HG02678 (cell line): Measurements from ENCODE around the gene CGNL1.

Experiments used
- ATAC-seq: cut with Tn5 transposase; IDR thresholded peaks from one replicate; pipeline ENCODE4 v1.9.1; 2021; ENCODE audit warnings: mild to moderate bottlenecking, moderate library complexity; ENCODE audit not compliant: unreplicated experiment

The CGNL1 gene

DNA sequence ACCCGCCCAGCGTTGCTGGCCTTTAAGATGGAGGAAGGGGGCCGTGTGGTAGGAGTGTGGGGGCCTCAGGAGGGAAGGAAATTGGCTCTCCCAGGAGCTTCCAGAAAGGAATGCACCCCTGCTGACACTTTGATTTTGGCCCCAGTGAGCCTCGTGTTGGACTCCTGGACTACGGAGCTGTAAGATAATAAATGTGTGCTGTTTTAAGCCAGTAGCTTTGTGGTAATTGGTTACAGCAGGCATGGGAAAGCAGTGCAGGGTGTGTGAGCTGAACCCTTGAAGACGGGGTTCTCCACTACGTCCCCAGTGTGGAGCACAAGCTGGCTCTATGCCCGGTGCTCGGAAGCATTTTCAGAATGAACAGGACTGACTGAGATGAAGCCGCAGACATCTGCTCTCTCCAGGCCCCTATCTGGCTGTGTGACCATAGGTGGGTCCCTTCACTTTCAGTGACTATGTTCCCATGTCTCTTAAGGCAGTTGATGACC is 22.9 kb upstream of the CGNL1 start:
- ATAC-seq, result no peak

DNA sequence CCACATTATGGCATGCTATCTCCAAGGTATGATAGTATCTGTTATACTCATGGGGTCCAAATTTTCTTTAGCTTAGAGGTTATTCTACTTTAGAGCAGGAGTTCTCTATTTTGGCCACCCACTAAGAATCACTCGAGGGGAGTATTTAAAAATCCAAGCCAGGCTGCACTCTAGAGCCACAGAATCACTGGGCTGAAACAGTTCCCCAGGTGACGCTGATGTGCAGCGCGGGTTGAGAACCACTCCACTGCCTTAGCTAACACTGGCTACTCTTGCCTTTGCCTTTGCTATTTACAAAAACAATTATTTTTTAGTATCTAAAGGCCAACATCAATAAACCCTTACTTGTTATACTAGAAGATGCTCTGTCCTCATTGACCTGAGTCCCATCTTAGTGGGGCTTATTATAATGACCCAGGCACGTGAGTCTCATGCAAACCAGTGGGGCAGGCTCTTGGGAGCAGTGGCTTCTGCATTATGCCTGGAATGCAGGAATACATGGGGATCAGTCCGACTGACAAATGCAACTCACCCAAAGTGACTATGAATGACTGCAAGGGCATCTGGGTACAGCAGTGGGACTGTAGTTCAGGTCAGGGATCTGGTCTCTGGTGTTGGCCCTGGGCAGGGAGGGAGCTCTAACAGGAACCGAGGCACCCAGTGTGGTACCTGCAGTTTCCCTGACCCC is 21.7 kb upstream of the CGNL1 start:
- ATAC-seq, result no peak

- no peak for ATAC-seq
Observed at GRCh38 chr15:57355259-57355658, 21.0 kb upstream of the CGNL1 start.

DNA sequence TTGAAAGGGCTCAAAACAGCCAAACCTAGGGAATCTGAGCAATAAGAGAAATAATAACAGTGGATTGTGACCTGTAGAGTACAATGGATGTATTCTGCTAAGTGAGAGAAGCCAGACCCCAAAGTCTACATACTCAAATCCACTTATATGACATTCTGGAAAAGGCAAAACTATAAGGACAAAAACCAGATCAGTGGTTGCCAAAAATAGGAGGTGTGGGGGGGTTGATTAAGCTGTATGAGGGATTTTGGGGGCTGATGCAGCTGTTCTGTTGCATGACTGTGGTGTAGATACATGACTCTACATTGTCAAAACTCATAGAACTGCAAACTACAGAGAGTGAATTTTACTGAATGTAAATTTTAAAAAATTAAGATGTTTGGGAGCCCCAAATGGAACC is 20.1 kb upstream of the CGNL1 start:
- ATAC-seq, result no peak

DNA sequence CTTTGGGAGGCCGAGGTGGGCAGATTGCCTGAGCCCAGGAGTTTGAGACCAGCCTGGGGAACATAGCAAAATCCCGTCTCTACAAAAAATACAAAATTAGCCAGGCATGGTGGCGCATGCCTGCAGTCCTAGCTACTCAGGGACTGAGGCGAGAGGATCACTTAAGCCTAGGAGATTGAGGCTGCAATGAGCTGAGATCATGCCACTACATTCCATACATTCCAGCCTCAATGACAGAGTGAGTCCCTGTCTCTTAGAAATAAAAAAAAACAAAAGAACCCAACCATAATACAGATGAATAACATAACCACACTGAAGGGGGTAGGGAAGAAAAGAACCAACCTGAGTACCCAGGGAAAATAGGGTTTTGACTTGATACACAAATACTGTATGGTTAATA is 19.7 kb upstream of the CGNL1 start:
- no peak for ATAC-seq

DNA sequence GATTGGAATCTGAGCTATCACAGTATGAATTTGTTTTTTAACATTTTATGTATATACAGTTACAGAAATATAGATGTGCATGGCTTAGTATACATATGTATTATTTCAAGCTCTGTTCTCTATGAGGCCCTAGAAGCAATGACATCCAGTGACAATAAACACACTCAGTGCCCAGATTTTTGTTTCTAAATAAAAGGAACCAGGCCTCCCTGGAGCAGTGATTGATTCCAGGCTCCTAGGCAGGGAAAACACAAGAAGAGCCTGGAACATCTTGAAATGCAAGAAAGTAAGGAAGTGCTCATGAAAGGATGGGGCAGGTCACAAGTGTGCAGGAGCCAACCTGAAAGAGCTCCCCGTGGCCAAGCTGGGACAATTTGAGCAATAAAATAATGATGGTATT is 18.5 kb upstream of the CGNL1 start:
- ATAC-seq, result no peak

GRCh38 chr15:57358571-57358970 is 17.7 kb upstream of the CGNL1 start:
- ATAC-seq, result no peak

DNA sequence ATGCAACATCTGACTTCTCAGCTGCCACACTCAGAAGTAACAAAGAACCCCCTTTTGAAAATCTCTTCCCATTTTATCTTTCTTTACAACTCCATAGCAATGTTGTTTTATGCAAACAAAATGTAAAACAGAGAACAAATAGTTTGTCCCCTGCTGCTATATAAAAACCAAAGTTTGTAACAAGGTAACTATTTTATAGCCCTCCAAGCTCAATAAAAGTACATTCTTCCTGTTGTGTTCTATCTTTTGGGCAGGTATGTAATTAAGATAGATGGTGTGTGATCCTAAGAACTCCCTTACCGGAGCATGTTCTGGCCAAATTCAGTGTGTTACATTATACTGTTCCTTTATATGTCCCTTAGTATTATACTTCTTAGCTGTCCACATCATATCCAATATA is 12.6 kb upstream of the CGNL1 start:
- ATAC-seq, result no peak

DNA sequence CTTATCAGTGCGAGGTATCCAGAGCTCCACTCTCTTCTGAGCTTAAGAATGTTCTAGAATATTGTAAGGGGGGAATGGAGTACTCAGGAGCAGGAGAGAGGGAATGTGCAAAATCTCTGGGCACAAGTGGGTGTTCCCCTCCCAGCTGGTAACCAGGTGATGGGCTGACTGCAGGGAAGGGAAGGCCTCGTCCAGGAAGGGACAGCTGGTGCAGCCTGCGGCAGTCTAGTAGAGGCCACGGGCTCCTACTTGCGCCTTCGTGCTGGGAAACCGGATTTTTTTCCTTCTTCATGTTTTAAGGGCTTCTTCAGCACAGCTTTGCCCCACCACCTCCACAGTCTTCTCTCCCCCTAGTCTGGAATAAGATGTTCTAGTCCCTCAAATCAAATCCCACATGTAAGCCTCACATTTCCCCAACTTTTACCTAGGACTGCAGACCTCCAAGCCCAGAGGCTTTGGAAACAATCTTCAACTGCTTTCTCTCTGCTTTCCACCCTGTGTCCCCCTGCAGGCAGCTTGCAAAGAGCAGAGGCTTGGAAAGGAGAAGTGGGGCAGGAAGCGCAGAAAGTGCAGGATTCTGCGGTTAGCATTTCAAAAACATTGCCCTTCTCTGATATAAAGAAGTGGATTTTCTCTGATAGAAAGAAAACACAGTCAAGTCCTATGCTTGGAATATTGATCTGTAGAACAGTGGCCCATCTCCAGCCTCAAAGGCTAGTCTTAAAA is 11.9 kb upstream of the CGNL1 start:
- ATAC-seq, result no peak

DNA sequence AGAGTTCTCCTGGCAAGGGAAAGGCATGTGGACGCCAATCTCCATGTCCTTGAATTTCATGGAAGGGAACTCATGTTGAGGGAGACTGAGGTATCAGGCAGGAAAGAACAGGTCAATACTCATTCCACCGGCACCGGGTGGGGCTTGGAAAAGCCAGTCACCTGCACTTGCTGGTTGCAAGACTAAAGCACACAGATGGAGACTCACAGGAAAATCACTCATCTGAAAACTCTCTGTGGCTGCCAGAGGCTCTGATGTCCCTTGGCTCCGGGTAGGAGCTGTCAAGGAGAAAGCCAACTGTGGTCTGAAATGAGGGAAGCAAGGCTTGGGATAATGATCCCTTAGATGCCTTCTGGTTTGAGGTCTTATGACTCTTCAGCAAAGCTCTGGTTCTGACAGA is 8.7 kb upstream of the CGNL1 start:
- ATAC-seq, result no peak

- ATAC-seq, result no peak
Observed at GRCh38 chr15:57370929-57371328, 5.4 kb upstream of the CGNL1 start.

DNA sequence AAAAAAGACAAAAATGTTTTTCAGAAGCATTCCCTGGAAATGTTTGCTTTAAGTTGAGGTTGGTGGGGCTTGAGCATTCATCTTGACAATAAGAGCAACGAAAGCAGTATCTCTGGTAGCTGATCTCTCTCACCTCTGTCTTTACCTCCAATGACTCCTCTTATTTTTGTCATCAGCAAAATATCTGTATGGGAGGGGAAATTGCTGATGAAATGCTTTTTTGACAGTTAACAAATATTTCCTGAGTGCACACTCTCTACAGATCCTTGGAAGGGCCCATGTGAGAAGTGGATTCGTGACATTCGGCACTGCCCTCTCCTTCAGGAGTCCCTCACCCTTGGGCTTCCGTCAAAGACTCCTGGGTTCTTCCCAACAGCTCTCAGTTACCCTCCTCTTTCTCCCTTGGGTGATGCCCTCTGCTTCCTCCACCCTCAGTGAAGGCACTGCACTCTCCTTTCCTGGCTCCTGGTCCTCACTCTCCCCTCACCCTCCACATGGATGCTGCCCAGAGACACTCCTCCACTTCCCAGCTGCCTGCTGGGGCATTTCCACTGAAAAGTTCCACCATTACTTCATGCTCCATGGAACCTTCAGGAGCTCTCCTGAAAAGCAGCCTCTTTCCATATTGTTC is 2.9 kb upstream of the CGNL1 start:
- ATAC-seq, result no peak

DNA sequence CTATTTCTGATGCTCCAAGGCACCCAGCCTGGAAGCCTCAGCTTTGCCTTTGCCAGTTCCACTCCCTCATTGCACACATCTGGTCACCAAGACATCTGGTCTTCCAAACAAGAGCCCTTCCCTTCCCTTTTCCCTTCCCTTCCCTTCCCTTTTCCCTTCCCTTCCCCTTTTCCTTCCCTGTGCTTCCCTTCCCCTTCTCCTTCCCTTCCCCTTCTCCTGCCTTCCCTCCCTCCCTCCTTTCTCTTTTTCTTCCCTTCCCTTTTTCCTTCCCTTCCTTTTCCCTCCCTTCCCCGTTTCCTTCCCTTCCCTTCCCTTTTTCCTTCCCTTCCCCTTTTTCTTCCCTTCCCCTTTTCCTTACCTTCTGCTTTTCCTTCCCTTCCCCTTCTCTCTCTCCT is 2.4 kb upstream of the CGNL1 start:
- ATAC-seq, result no peak

DNA sequence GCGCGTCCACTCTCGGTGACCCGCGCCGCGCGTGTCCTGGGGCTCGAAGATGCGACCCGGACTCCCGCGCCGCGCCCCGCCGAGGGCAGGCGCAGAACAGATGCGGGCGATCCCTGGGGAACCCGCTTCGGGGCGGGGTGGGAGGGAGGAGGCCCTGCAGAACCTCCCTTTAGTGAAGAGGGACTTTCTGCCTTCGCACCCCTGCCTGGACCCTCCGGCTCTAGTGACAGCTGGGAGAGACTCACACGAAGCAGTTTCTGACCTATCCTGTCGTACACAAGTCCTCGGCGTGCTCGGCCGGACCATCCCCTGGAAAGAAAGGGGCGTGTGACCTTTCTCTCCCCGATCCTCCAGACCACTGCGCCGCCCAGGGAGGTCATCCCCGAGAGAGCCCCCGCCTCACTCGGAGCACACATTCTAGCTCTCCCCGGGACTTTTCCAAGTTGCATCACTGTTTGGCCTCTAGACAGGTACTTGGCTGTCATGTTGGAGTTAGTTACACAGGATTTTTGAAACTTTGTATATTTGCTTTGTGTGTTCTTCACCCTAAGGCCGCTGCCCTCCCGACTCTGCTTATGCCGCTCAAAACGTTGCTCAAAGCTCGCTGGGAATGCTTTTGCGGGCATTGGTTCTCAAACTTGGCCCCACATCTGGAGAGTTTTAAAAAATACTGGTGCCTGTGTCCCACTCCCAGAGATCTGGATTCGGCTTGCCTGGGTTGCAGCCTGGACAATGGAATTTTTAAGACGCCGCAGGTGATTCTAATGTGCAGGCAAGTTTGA is 582 bp downstream of the CGNL1 start:
- ATAC-seq, result no peak

- no peak for ATAC-seq
Observed at GRCh38 chr15:57377478-57377847, 1.2 kb downstream of the CGNL1 start.

- no peak for ATAC-seq
Observed at GRCh38 chr15:57379487-57379886, 3.2 kb downstream of the CGNL1 start.

- no peak for ATAC-seq
Observed at GRCh38 chr15:57380854-57381253, 4.5 kb downstream of the CGNL1 start.

DNA sequence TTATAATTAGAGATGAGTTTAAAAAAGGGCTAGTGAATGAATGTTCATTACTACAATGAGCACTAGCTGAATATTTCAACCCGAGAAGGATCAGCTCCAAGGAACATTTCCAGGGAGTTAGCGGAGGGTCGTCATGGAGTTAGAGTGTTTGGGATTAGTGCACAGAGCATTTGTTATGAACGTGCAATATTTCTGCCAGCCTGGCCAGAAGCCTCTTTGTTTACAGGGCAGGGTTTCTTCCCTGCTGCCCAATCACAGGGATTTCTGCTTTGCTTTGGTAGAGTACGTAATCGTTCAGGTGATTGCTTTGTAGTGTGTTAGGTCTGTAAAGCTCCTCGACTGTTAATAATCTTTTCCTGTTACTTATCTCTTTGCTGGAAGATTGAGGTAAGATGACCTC is 5.9 kb downstream of the CGNL1 start:
- no peak for ATAC-seq

DNA sequence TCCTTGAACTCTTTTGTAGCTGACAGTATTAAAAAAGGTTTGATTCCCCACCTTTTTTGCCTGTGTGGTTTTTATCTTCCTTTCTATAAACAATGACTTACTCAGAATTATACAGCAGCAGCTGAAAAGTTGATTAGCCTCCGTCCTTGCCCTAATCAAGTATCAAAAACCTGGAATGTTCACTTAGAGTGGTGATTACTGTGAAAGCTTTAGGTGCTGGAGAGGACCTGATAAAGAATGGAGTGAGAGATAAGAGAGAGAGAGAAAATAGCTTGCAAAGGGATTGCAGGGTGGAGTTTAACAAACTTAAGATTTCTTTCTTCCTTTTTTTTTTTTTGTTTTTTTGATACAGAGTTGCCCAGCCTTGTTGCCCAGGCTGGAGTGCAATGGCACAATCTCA is 6.7 kb downstream of the CGNL1 start:
- no peak for ATAC-seq

DNA sequence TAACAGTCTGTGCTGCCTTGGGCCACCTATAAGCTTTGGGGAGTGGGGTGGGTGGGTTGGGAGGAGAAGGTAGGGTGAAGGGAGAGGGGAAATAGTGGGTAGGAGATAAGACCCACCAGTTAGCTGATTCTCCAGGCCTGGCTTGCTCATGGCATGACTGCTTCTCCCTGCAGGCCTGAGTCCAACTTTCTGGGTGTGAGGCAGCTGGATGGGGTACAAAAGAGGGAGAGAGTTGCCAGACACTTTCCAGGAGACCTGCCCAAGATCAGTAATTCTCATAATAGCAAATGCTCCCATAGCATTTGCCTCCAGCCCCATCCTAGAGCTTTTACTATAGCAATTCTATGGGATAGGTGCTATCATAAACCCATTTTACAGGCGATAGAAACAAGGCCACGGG is 7.7 kb downstream of the CGNL1 start:
- no peak for ATAC-seq

- ATAC-seq, result no peak
Observed at GRCh38 chr15:57384816-57385215, 8.5 kb downstream of the CGNL1 start.
